HG03064 (cell line): ENCODE data around the gene EPS8L3.
"Not testable (repeated sequence)": the region's sequence is repeated elsewhere in the genome, so short reads cannot be mapped to it uniquely, and the experiment has no call there.

Experiments used
- ATAC-seq: cut with Tn5 transposase; IDR thresholded peaks from one replicate; pipeline ENCODE4 v1.9.1; 2021; ENCODE audit warnings: low read depth; ENCODE audit not compliant: unreplicated experiment

EPS8L3 gene

GRCh38 chr1:109716121-109716520 is 47.6 kb downstream of the EPS8L3 start:
- no peak for ATAC-seq

GRCh38 chr1:109714661-109715372 is 48.9 kb downstream of the EPS8L3 start:
- ATAC-seq = no peak

GRCh38 chr1:109713636-109714035 is 50.1 kb downstream of the EPS8L3 start:
- no peak for ATAC-seq

GRCh38 chr1:109712321-109712864 is 51.3 kb downstream of the EPS8L3 start:
- no peak for ATAC-seq

GRCh38 chr1:109711593-109712320 is 52.0 kb downstream of the EPS8L3 start, which contains the start of gene GSTM5:
Gene GSTM5, plus strand, starts transcription at chr1:109712251. Its CDS starts 62 bp downstream, at chr1:109712313.
- ATAC-seq = not testable (repeated sequence)

GRCh38 chr1:109709822-109710221 is 53.9 kb downstream of the EPS8L3 start:
- ATAC-seq = not testable (repeated sequence)

- ATAC-seq = not testable (repeated sequence)
Measured at GRCh38 chr1:109708949-109709348, 54.8 kb downstream of the EPS8L3 start.

- no peak for ATAC-seq
Measured at GRCh38 chr1:109705411-109705810, 58.3 kb downstream of the EPS8L3 start.

- no peak for ATAC-seq
Measured at GRCh38 chr1:109704173-109704572, 59.5 kb downstream of the EPS8L3 start.

- ATAC-seq = not testable (repeated sequence)
Measured at GRCh38 chr1:109702940-109703339, 60.8 kb downstream of the EPS8L3 start.
